ENCODE measurements around the gene RTN3.

The RTN3 gene

DNA sequence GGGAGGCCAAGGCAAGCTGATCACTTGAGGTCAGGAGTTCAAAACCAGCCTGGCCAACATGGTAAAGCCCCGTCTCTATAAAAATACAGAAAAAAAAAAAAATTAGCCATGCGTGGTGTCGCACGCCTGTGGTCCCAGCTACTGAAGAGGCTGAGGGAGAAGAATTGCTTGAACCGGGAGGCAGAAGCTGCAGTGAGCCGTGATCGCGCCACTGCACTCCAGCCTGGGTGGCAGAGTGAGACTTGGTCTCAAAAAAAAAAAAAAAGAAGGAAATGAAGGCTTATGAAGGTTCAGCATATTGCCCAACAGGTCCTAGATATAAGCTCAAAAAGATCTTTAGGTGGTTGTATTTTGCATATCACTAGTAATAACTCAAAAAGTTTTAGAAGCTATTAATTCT lies 20.3 kb upstream of the RTN3 start:
- TF ChIP-seq, protein P1, sequence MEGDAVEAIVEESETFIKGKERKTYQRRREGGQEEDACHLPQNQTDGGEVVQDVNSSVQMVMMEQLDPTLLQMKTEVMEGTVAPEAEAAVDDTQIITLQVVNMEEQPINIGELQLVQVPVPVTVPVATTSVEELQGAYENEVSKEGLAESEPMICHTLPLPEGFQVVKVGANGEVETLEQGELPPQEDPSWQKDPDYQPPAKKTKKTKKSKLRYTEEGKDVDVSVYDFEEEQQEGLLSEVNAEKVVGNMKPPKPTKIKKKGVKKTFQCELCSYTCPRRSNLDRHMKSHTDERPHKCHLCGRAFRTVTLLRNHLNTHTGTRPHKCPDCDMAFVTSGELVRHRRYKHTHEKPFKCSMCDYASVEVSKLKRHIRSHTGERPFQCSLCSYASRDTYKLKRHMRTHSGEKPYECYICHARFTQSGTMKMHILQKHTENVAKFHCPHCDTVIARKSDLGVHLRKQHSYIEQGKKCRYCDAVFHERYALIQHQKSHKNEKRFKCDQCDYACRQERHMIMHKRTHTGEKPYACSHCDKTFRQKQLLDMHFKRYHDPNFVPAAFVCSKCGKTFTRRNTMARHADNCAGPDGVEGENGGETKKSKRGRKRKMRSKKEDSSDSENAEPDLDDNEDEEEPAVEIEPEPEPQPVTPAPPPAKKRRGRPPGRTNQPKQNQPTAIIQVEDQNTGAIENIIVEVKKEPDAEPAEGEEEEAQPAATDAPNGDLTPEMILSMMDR (IDR thresholded peaks at IDR 0.05; ENCODE audit: control insufficient read depth, insufficient read depth, low read depth, low read length, missing control alignments) = no peak
- no peak for DNase-seq (ENCODE audit: low read depth)
- H3K4me3 ChIP-seq (ENCODE audit: control insufficient read depth, low read depth, low read length) = no peak overlapping the region

DNA sequence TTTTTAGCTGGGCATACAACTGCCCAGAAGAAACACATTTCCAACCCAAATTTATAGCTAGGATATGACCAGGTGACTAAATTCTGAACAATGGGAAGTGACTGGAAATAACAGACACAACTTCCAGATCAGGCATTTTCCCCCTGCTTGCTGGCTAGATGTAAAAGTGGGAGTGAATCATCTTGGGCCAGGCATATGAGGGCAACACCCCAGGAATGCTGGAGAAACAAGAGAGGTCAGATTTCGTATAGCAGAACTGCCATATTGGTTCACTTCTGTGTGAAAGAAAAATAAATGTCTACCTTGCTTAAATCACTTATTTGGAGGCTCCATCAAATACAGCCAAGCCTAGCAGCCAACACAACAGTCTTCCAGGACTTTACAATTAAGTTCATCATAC lies 17.5 kb upstream of the RTN3 start:
- H3K4me3 ChIP-seq (ENCODE audit: control insufficient read depth, low read depth, low read length) = no peak overlapping the region
- no peak for DNase-seq (ENCODE audit: low read depth)
- TF ChIP-seq, protein P1 (IDR thresholded peaks at IDR 0.05; ENCODE audit: control insufficient read depth, insufficient read depth, low read depth, low read length, missing control alignments) = no peak

DNA sequence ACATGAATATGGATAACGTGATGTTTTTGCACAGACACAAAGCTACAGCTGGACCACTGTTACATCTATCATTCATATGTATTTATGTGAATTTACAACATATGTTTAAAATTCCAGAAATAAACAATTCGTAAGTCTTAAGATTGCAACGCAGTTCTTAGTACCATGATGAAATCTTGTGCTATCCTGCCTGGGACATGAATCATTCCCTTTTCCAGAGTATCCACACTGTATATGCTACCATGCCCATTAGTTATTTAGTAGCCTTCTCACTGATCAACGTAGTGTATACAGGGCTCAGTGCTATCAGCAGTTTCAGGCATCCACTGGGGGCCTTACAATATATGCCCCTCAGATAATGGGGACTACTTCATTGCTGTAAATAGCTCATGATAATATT lies 14.4 kb upstream of the RTN3 start:
- H3K4me3 ChIP-seq (ENCODE audit: control insufficient read depth, low read depth, low read length) = no peak overlapping the region
- no peak for DNase-seq (ENCODE audit: low read depth)
- TF ChIP-seq, protein P1 (IDR thresholded peaks at IDR 0.05; ENCODE audit: control insufficient read depth, insufficient read depth, low read depth, low read length, missing control alignments) = no peak

DNA sequence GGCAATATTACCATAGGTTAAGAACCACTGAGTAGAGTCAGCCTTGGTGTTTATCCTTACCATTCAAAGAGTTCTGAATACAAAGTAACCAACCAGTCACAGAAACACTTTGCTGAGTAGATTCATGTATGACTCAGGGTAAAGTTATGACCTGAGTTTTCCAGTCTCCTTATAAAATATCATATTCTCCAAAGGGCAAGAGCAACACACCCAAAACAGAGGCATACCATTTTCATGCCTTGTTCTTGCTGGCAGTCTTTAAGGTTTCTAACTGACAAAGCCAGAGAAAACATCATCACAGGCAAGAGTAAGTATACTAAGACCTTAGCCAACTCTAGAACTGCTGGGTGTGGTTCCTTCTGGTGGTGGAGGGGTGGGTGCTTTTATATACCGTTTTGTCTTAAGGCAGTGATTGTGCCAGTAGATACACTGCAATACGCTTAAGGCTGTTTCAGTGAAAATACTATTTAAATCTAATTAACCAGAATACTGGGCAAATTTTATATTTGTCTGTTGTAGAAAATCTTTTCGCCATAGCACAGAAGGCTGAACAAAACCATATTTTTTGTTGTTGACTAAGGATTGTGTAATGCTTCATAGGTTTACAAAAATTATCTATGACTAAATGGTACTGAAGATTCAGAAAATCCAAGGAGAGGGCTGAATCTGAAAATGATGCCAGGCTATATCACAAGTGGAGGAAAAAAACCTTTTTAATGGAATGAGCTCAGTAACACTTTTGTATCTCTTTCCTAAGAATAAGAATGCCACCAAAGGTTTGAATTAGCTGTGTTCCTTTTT lies 13.1 kb upstream of the RTN3 start:
- TF ChIP-seq, protein P1 (IDR thresholded peaks at IDR 0.05; ENCODE audit: control insufficient read depth, insufficient read depth, low read depth, low read length, missing control alignments) = no peak
- no peak overlapping the region for H3K4me3 ChIP-seq (ENCODE audit: control insufficient read depth, low read depth, low read length)
- DNase-seq (ENCODE audit: low read depth) = peak; percentile 87

DNA sequence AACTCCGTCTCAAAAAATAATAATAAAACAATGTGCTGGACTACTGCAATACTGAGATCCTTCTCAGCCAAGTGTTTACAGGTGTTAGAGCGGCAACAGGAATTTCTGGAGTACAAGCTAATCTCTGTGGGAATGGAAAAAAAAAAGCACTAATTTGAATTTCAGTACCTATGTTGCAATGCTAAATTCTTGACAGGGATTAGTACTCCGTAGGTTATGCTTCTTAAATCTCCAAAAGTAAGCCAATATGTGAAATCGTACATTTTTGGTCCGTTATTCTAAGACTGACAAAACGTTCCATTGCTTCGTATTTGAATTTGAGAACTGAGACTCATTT lies 11.2 kb upstream of the RTN3 start:
- H3K4me3 ChIP-seq (ENCODE audit: control insufficient read depth, low read depth, low read length) = peak overlapping the region; percentile 76
- TF ChIP-seq, protein P1 (IDR thresholded peaks at IDR 0.05; ENCODE audit: control insufficient read depth, insufficient read depth, low read depth, low read length, missing control alignments) = no peak
- DNase-seq (ENCODE audit: low read depth) = no peak

DNA sequence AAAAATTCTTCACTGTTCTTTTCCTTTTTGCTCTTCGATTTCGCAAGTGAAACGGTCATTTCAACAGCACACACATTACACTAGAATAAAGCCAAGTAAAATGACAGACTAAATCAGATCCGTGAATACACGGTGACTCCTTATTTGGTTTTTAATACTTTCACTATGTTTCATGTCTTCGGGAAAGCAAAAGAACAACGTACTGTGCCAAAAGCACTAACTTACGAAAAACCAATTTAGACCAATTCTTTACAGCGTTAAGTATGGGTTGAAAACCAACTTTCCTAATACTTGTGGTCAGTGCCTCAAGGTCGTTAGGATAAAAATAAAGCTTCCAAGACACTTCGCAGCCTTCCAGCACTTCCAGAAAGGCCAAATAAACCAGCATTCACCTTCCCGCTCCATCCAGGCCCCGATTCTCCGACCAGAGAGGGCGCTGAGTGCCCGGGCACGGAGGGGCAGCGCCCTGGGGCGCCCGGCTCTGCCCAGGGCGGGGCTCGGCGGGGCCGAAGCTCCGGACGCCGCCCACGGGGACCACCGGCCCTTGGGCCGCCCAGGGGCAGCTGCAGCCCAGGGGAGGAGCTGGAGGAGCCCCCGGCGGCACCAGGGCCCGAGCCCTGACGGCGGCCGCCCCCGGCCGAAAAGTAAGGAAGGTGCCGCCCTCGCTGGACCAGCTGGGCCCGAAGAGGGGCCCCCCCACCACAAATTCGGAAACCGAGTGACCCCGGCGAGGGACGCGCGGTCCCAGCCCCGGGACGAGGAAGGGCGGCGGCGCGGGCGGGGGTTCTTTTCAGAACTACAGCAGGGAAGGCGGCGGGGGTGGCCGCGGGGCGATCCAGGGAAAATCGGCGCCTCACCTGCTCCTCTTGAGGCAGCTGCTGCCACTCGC lies 10.6 kb upstream of the RTN3 start:
- no peak for DNase-seq (ENCODE audit: low read depth)
- H3K4me3 ChIP-seq (ENCODE audit: control insufficient read depth, low read depth, low read length) = peak overlapping the region; percentile 76

More for the DNA sequence above, 10.6 kb upstream of the RTN3 start:
- TF ChIP-seq, protein P1 (IDR thresholded peaks at IDR 0.05; ENCODE audit: control insufficient read depth, insufficient read depth, low read depth, low read length, missing control alignments) = peak; percentile 44
